ENCODE measurements around the gene RASGRF1.

The RASGRF1 gene

DNA sequence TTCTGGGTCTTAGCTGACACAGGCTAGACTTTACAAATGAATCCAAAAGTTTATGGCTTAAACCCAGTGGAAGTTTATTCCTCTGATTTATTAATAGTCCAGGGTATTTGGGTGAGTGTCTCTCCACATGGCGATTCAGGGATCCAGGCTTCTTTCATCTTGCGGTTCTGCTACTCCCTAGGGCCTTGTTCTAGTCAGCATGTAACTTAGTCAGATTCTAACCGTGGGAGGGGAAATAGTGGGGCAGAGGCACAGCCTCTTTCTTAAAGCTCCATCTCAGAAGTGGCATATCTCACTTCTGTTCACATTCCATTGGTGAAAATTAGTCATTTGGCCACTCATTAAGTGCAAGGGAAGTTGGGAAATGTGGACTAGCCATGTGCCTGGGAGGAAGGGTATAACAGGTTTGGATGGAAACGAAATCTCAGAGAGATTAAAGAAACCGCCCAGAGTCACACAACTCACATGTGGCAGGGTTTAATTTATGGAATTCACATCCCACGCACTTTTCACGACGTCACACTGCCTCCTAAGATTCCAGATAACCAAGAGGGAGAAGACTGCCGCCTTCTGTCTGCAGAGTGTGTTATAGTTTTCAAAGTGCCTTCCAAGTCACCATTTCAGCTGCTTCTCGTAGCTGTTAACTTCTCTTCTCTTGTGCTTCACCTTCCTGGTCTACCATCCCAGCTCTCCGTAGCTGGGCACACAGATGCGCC, 11.4 kb upstream of the RASGRF1 start:
- no peak for DNase-seq (ENCODE audit: low spot score)

DNA sequence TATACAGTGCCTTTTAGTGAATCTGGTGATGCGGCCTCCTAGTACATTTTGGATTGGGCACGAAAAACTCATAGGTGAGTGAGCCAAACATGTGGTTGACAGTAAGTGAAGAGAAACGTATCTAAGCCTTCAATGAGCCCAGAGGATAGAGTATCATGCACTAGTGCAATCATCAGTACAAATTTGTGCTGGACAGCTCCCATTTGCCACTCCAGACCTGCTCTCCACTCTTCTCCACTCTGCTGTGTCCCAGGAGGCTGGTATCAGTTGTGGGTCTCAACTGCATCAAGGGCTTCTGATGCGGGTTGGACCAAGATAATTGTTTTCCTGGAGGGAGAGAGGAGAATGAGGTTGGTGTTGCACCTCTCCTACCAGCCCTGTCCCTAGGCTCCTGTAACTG, 9.1 kb upstream of the RASGRF1 start:
- no peak for DNase-seq (ENCODE audit: low spot score)

DNA sequence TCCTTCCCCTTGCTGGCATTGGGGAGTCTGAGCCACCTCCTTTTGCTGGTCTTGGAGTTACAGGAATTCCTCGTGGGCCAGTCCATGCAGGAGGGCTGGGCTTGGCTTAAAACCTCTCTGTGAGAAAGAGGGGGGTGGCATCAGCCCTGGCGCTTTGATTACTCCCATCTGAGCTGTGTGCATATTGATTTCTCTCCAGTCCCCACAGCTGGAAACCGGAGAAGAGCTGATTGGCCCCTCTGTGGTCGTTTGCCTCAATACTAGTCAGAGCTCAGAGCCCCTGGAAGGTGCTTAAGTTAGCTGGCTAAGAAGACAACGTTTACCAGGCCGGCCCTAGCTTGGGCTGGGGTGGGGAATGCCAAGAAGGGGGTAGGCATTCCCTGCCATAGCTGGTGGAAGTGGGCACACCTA, 4.0 kb upstream of the RASGRF1 start:
- DNase-seq (ENCODE audit: low spot score), result no peak

DNA sequence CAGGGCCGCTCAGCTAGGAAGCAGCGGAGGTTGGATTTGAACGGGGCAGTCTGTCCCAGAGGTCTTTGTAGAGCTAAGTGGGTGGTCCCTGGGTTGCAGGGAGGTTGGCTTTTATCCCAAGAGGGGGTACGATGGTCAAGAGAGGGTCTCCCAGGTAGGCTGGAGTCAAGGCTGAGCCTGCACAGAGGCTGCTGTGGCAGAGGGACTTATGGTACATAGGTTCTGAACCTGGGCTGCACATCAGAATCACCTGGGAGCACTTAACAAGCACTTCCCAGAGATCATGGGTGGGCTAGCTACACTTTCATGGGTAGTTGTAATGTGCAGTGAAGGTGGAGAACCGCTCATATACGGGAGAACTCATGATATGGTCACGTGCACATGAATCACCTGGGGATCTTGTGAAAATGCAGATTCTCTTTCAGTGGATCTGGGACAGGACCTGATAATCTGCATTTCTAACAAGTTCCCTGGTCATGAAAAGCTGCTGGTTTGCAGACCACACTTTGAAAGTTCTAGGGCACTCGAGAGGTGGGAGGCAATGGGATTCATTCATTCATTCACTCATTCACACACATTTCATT, 2.9 kb upstream of the RASGRF1 start:
- no peak for DNase-seq (ENCODE audit: low spot score)

DNA sequence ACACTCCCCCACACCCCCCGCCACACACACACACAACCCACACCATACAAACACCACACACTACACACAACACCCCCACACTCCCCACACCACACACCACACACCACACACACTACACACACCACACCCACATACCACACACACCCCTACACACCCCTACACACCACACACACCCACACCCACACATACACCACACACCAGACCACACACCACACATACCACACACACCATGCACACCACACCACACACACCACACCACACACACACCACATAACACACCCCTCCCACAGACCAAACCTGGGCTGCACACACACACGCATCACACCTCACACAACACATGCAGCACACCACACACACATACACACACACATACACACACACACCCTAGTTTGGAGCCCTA, 1.8 kb upstream of the RASGRF1 start:
- no peak for DNase-seq (ENCODE audit: low spot score)

DNA sequence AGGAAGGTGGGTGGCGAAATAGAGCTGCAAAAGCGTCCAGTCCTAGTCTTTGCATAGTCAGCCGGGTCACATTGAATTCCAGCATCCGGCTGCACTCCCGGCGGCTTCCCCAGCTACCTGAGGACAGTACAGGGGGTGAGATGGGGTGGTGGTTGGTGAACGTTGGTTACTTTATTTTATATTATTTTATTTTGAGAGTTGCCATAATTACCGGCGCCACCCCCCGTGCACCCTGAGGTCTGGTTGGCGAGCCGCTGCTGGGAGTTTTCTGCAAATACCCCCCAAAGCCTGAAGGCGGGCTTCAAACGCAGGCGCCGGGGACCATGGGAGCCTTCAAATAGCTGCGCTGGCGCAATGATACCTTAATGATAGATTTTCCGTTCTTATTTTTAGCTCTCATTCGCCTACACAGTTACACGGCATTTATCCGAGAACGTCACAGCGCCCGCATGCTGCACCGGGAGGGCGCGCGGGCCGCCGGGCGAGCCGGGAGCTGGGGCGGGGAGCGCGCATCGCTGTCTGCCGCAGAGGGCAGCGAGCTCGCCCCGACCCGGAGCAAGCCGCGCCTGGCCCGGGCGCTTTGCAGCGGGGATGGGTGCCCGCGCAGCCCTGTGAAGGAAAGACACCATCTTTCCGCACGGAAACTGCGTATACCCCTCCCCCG, 756 bp upstream of the RASGRF1 start:
- no peak for DNase-seq (ENCODE audit: low spot score)

DNA sequence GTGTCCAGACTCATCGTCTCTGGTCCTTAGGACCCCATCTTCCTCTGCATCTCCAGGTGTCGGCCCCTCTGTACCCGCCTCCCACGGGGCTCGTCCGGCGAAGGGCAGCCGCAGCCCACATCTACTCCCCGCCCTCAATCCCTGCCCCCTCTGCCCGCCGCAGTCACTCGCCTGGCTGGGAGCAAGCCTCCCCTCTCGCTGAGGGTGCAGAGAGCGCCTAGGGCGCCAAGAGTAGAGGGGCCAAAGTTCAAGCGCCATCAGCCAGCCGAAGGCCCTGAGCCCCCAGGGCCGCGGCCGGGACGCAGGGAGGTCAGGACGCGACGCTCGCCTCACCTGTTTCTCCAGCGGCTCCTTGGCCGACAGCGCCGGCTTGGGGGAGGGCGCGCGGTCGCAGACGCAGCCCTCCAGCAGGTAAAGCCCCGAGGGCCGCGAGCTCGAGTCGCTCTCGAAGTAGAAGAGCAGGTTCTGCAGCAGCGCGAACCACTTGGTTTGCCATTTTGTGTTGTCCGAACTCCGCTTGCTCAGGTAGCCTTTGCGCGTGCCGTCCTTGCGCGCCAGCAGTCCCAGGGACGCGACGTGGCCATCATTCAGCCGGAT, 592 bp downstream of the RASGRF1 start:
- DNase-seq (ENCODE audit: low spot score), result no peak

DNA sequence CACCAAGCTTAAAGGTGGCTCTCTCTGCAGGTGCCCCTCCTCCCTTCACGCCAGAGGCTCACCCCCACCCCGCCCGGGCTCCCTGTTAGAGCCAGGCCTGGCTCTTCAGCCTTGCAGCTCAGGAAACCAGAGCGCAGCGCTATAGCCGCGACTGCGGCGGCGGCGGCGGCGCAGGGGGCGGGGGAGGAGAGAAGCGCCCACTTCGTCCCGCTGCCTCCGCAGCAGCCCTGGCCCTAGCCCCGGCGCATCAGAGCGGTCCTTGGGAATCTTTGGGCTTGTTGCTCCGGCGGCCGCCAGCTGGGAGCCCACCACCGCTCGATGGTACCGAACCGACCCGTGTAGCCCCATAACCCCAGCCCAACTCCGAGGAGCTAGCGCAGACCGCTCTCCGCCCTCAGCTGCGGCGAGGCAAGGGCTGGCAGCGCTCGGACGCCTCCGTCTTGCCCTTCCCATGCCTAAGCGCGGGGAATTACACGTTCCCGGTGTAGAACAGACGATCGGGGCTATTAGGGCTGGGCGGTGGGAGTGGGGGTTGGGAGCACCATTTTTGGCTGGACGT, 1.2 kb downstream of the RASGRF1 start:
- DNase-seq (ENCODE audit: low spot score), result no peak

DNA sequence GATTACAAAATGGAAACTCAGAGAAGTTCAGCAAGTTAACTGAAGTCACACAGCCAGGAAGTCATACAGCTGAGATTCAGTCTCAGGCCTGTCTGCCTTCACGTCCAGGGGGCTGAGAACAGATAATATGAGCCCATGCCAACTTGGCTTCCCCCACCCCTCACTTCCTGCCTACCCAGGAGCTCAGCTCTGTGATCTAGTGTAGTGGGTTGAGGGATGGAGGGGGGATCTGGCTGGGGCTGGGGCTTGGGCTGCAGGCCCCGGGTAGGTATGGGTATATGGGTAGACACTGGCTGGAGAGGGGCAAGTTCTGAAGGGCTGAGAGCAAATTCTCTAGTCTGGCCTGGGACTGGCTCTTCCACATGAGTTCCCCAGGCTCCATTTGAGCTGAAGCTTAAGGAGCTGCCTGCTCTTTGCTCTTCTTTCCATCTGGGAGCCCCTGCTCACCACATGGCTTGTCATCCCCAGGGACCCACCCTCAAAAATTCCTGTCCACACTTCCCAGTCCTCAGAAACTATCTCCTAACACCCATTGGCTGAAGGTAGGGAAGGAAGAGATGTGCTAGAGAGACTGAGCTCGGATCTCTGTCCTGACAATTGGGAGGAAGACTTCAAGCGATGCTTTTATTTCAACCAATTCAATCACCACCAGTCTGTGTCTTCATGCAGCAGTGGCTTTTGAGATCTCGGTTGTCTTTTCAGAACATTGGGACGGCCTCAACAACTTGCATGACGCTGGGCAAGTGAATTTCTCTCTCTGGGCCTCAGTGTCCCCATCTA, 2.0 kb downstream of the RASGRF1 start:
- no peak for DNase-seq (ENCODE audit: low spot score)

DNA sequence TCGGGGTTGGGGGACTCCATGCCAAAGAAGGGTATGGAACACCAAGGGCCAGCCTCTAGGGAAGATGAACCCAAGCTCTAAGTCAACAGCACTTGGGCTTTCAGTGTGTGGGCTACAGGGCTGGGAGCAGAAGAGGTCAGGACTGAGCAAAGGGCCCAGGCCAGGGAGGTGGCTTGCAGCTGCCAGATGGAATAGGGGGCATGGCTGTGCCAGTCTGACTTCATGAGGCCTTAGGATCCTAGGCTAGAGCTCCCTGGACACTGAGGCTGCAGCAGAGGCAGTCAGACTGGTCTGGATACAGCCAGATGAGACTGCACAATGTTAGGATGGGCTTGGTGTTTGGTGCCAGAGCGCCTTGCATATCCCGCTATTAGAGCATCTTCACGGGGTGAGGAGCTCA, 3.8 kb downstream of the RASGRF1 start:
- no peak for DNase-seq (ENCODE audit: low spot score)

DNA sequence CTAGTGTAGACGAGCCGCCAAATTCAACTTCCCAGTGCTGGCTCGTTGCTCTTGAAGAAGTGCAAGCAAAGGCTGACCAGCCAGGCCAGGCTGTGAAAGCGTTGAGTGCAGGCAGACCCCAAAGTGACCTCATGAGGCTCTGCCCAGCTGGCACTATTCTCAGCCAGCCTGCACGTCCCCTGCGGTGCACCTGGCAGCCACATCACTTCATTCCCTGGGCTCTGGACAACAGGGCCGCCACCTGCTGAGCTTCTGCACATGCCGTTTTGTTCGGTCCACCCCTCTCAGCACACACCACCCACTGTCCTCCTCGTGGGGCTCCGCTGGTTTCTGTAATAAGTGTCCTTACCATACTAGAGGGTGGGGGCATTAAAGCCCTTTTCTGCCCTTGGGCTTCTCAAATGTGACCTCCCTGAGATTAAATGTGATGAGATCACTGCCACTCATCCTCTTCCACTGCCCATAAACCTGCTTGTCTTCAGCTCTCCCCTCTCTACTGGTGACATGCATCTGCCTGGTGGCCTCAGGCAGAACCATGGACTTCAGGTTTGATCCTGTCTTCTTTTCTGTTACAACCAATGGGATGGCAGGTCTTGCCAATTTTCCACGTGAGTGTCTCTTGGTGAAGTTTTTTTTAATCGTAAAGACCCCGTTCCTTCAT, 6.1 kb downstream of the RASGRF1 start:
- DNase-seq (ENCODE audit: low spot score), result no peak

DNA sequence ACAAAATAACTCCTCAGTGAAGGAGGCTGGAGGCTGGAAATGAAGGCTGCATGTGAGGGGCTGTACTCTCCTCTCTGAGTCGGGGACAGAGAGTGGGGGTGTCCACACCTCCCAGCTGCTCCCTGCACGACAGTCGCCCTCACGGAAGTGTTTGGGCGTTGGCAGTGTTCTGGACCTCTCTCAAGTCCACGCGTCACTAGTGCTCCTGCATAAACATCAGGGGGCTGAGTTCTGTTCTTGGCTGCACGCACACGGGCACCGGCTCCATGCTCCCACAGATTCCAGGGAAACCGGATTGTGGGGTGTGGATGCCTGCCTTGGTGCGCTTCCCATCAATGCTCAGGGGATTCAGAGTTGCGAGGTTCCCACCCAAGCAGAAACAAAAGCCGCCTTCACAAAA, 7.4 kb downstream of the RASGRF1 start:
- DNase-seq (ENCODE audit: low spot score), result no peak

DNA sequence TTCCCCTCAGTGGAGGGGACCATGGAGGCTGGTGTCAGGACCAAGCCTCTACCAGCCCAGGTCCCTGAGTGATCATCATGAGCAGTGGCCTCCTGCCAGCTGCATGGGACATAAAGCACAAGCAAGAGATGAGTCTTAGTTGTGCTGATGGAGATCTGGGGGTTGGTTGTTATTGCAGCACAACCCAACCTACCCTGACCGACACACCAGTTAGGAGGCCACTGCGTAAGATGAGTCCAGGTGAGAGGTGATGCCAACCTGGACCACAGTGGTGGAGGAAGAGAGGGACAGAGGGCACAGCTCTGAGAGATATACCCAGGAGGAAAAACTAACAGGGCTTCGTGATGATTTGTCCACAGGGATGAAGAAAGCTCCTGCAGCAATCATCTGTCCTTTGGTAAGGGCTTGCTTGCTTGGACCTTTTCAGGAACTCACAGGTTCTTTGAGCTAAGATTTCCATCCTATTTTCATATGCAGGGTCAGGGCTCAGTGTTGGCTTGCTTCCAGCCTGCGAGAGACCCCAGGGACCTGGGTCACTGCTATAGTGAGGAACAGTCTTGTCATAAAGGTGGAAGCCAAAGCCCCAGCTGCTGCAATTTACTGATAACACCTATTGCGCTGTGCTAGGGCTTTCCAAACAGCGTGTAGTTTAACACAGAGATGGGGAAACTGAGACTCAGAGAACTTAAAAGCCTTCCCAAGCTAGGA, 8.1 kb downstream of the RASGRF1 start:
- no peak for DNase-seq (ENCODE audit: low spot score)

DNA sequence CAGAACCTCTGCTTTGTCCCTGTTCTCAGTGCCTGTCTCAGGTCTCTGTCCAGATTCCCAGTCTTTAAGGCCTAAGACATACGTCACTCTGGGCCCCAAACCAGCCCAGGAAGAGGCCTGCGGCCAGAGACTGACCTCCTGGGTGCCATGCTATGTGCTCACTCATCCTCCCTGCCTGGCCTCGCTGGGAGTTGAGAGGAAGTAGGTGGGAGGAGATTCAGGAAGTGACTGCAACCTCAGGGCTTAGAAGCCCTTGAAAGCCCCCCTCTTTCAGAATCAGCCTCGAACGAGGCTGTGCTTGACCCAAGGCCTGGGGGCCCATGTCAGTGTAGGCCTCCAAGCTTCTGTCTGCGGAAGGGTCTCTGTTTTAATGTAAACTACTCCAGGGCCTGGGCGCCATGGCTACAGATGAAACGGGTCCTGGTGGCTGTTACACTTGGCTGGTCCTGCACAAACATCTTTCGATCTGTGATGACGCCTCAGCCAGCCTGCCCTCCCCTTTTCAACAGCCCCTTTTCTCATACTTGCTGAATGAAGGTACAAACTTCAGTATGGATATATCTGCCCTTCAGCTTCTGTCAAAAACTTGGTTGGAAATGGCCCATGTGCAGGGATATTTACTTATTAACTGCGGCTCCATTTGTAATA, 11.7 kb downstream of the RASGRF1 start:
- DNase-seq (ENCODE audit: low spot score), result no peak

DNA sequence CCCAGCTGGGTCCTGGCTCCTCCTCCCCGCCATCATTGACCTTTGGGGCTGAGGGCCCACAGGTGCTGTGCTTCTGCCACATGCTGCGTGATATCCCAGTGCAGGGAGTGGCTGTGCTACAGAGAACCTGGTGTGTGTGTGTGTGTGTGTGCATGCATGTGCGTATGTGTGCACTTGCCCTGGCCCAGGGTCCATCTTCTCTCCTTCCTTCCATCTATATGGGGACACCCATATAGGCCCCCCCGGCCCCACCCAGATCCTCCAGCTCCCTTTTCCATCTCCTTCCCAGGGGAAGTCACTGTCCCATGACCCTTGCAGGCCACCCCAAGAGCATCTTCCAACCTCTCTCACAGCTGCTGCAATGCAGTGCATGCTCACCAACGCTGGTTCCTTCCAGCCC, 12.6 kb downstream of the RASGRF1 start:
- no peak for DNase-seq (ENCODE audit: low spot score)

DNA sequence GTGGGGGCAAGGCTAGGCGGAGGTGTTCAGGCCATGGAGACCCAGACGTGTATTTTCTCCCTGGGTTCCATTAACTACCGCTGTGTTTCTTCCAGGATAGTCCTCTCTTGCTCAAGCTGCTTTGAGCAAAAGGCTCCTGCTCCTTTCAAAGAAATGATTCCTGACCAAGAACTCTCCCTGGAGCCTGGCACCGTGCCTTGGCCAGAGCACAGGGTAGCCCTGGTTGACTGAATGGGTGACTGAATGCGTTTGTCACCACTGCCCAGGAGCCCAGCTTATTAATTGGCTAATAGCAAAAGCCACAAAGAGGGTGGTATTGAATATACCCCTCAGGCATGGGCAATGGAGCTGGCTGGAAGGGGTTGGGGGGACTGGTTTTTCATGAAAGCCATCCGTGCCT, 13.9 kb downstream of the RASGRF1 start:
- no peak for DNase-seq (ENCODE audit: low spot score)

DNA sequence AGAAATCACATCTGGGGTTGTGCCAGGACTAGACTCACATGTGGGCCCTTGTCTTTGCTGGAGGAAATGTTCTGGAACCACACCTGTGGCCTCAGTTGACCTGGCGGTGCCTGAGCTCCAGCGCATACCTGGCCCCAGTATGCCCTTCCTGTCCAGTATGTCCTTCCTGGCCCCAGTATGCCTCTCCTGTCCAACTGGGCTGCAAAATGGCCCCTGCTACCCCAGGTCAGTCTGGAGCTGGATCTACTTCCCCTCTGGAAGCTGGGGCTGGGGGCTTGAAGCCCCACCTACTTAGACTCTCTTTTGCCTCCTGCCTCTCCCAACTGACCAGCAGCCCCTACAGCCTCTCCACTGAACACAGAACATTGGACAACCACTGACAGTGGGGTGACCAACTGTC, 15.3 kb downstream of the RASGRF1 start:
- DNase-seq (ENCODE audit: low spot score), result no peak

DNA sequence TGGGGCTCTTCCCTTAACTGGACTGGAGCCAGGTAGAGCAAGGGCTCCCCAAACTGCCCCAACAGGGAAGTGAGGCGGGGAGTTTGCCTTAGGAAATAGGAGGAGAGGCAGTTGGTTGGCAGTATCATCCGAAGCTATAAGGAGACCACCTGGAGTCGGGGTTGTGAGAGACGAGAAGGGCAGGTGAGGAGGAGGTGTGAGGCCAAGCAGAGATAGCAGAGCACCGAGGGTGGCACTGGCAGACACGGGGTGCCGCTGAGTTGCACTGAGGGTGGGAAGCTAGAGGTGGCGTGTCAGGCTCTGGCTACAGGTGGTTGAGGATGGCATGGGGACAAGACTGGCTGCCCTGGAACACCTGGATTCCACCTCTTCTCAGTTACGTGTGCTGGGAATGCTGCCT, 17.2 kb downstream of the RASGRF1 start:
- DNase-seq (ENCODE audit: low spot score), result no peak

DNA sequence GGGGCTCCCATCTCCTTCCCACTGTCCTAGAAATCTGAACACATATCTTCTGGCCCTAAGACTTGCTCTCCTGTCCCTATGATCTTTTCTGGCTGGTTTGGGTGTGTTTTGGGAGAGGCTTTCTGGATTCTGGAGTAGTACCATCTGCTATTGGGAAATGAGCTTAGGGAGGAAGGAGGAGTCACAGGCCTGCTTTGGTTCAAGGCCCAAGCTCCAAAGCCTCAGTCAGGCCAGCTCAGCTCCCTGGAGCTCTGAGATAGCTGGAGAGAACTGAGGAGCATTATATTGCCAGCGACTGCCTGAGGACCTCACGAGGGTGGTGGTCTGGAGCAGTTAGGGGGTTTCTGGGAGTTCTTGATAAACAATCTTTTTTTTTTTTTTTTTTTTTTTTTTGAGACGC, 18.7 kb downstream of the RASGRF1 start:
- no peak for DNase-seq (ENCODE audit: low spot score)

DNA sequence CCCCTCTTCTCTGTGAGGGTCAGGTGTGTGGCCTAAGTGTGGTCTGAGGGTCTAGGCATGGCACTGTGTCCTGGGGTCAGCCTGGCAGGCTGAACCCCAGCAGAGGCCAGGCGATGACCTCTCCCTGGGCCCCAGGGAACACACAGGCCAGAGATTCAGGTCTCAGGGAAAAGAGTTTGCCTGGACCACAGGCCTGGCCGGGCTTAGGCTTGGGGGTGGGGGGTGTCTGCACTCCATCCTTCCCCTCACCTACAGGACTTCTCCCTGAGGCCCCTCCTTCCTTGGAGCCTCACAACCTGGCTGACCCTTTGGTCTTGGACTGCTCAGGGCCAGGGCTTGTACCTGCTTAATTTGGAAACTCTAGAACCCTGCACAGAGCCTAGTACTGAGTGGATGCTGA, 21.8 kb downstream of the RASGRF1 start:
- DNase-seq (ENCODE audit: low spot score), result no peak

Measured in hematopoietic multipotent progenitor cell treated with erythropoietin and hydrocortisone succinate and interleukin-3 and kit ligand, for 15 days (in vitro differentiated cells).